HEK293 (cell line): Measurements from ENCODE around the gene WNT1.
A peak's percentile ranks its signal among the peaks of the same experiment; 100 is the strongest.

ENCODE experiments used
- CTCF ChIA-PET: fragments of 350-600 bp; formaldehyde crosslinking; extraction: SDS; loops from one replicate; lab custom pipeline; 2021; ENCODE audit warnings: antibody characterized with exemption; lab: Yijun Ruan, JAX
- POLR2A ChIA-PET: fragments of 300-600 bp; formaldehyde crosslinking; extraction: SDS; loops from one replicate; lab custom pipeline; 2020; ENCODE audit warnings: antibody characterized with exemption, inconsistent platforms; lab: Yijun Ruan, JAX
- H3K27ac ChIP-seq: fragments of 200-500 bp; sonication (Bioruptor generic); 2 replicates; pipeline ENCODE4 v1.5.1; 2014; ENCODE audit warnings: low read depth, low read length, control low read depth, inconsistent platforms; ENCODE audit errors: extremely low read depth
- H3K36me3 ChIP-seq, 2 experiments: fragments of 200-500 bp in 1 of 2; sonication (Bioruptor generic) in 1 of 2; 1 replicate in 1 of 2; 2 replicates in 1 of 2; pipeline ENCODE4 v1.5.1; 2014 to 2017; ENCODE audit warnings: inconsistent platforms in 2 of 2, low read length in 2 of 2; ENCODE audit not compliant: control insufficient read depth in 2 of 2, insufficient read depth in 1 of 2
- H3K4me1 ChIP-seq: fragments of 200-500 bp; sonication (Bioruptor generic); 2 replicates; pipeline ENCODE4 v1.5.1; 2014; ENCODE audit warnings: mild to moderate bottlenecking, low read length, inconsistent platforms; ENCODE audit not compliant: control insufficient read depth, insufficient read depth
- H3K4me3 ChIP-seq: 2 replicates; pipeline ENCODE4 v1.5.1; 2011; ENCODE audit warnings: low read depth, mild to moderate bottlenecking, control low read depth, low read length, moderate library complexity
- H3K9me3 ChIP-seq: fragments of 200-500 bp; sonication (Bioruptor generic); 2 replicates; pipeline ENCODE4 v1.5.1; 2014; ENCODE audit warnings: low read depth, low read length, inconsistent platforms; ENCODE audit not compliant: control insufficient read depth, insufficient read depth
- BCL11B ChIP-seq: fragments of 450-650 bp; formaldehyde crosslinking; IDR thresholded peaks from 2 replicates; pipeline ENCODE4 v1.5.1; 2016; ENCODE audit warnings: low read depth, missing biosample characterization, missing genetic modification characterization
- MYNN ChIP-seq: fragments of 450-650 bp; formaldehyde crosslinking; IDR thresholded peaks from 2 replicates; pipeline ENCODE4 v1.5.1; 2016; ENCODE audit warnings: missing biosample characterization, missing genetic modification characterization, borderline replicate concordance
- MZF1 ChIP-seq: fragments of 450-650 bp; formaldehyde crosslinking; IDR thresholded peaks from 2 replicates; pipeline ENCODE4 v1.5.1; 2017; ENCODE audit warnings: missing biosample characterization, missing genetic modification characterization, borderline replicate concordance
- PRDM1 ChIP-seq: fragments of 450-650 bp; formaldehyde crosslinking; IDR thresholded peaks from 2 replicates; pipeline ENCODE4; 2016; ENCODE audit warnings: missing biosample characterization, missing genetic modification characterization
- SP2 ChIP-seq: fragments of 450-650 bp; formaldehyde crosslinking; IDR thresholded peaks from 2 replicates; pipeline ENCODE4 v1.5.1; 2016; ENCODE audit warnings: missing biosample characterization, missing genetic modification characterization
- ZFHX2 ChIP-seq: fragments of 450-650 bp; formaldehyde crosslinking; conservative IDR thresholded peaks from 2 replicates; pipeline ENCODE4 v1.5.1; 2016; ENCODE audit warnings: missing biosample characterization, missing genetic modification characterization
- ZFP69B ChIP-seq: fragments of 450-650 bp; formaldehyde crosslinking; IDR thresholded peaks from 2 replicates; pipeline ENCODE4 v1.5.1; 2016; ENCODE audit warnings: missing biosample characterization, missing genetic modification characterization
- ZNF174 ChIP-seq: fragments of 450-650 bp; formaldehyde crosslinking; IDR thresholded peaks from 2 replicates; pipeline ENCODE4 v1.5.0; 2017; ENCODE audit warnings: missing biosample characterization, mild to moderate bottlenecking, missing genetic modification characterization
- ZNF394 ChIP-seq: fragments of 450-650 bp; formaldehyde crosslinking; IDR thresholded peaks from 2 replicates; pipeline ENCODE4 v1.5.1; 2016; ENCODE audit warnings: missing biosample characterization, missing genetic modification characterization, mild to moderate bottlenecking, moderate library complexity, borderline replicate concordance
- ZNF423 ChIP-seq: fragments of 450-650 bp; formaldehyde crosslinking; IDR thresholded peaks from 2 replicates; pipeline ENCODE4 v1.5.1; 2016; ENCODE audit warnings: missing biosample characterization, missing genetic modification characterization
- ZNF660 ChIP-seq: fragments of 450-650 bp; IDR thresholded peaks from 2 replicates; pipeline ENCODE4 v1.5.1; 2018; ENCODE audit warnings: missing biosample characterization, mild to moderate bottlenecking, missing genetic modification characterization
- ZNF791 ChIP-seq: fragments of 450-650 bp; formaldehyde crosslinking; IDR thresholded peaks from 2 replicates; pipeline ENCODE4 v1.5.1; 2016; ENCODE audit warnings: missing biosample characterization, missing genetic modification characterization
- ZXDB ChIP-seq: fragments of 450-650 bp; formaldehyde crosslinking; IDR thresholded peaks from 2 replicates; pipeline ENCODE4 v1.5.1; 2016; ENCODE audit warnings: missing biosample characterization, missing genetic modification characterization
- TF ChIP-seq, protein P1 (sequence below): fragments of 450-650 bp; formaldehyde crosslinking; IDR thresholded peaks from 2 replicates; pipeline ENCODE4 v1.5.1; 2016; ENCODE audit warnings: missing biosample characterization, missing genetic modification characterization
- TF ChIP-seq, protein P2 (sequence below): fragments of 450-650 bp; formaldehyde crosslinking; IDR thresholded peaks from 2 replicates; pipeline ENCODE4 v1.5.1; 2017; ENCODE audit warnings: missing biosample characterization, missing genetic modification characterization
- TF ChIP-seq, protein P3 (sequence below): fragments of 450-650 bp; formaldehyde crosslinking; IDR thresholded peaks from 2 replicates; pipeline ENCODE4 v1.5.1; 2016; ENCODE audit warnings: missing biosample characterization, missing genetic modification characterization
- TF ChIP-seq, protein P4 (sequence below): fragments of 450-650 bp; formaldehyde crosslinking; IDR thresholded peaks from 2 replicates; pipeline ENCODE4 v1.5.1; 2017; ENCODE audit warnings: missing biosample characterization, mild to moderate bottlenecking, missing genetic modification characterization, moderate library complexity
- TF ChIP-seq, protein P5 (sequence below): fragments of 450-650 bp; formaldehyde crosslinking; IDR thresholded peaks from 2 replicates; pipeline ENCODE4 v1.5.1; 2016; ENCODE audit warnings: missing biosample characterization, missing genetic modification characterization, low read depth
- TF ChIP-seq, protein P6 (sequence below): fragments of 450-650 bp; formaldehyde crosslinking; IDR thresholded peaks from 2 replicates; pipeline ENCODE4 v1.5.1; 2016; ENCODE audit warnings: missing biosample characterization, missing genetic modification characterization

Gene WNT1

DNA sequence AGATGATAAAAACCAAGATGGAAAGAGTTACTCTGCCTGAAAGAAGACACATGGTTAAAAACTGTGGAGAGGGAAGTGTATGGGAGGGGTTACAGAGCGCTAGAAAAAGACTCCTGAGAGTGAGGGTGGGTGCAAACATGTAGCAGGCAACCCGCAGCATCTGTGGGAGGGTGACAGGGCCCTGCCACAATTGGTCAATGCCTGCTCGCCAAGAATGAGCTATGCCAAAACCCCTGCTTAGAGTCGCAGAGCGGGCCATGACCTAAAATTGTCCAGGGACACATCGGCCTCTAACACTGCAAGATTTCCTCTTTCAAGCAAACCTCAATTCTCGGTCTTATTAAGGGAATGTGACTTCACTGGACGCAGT lies 39.8 kb downstream of the WNT1 start:
- Histone ChIP-seq H3K4me3 (peak overlapping the region; percentile 95), H3K36me3 (peaks cover 8 to 24% of the 10 kb centered on the region in 2 experiments; a peak in 2 of 3 replicates), H3K9me3 (no peaks in the 10 kb centered on the region), H3K27ac (peak overlapping the region; percentile 84), H3K4me1 (no peaks in the 10 kb centered on the region; the same call in 1 of the 2 replicates)
- ChIA-PET POLR2A (interaction anchor here (0.6 to 1.7 kb wide), 6 partner anchors 8 to 55 kb away, joined by 3 to 6 read pairs (median 4); partner anchors contain the start of gene RHEBL1), CTCF (interaction anchor here (0.6 to 1.0 kb wide), 10 partner anchors 10 to 982 kb away, joined by 3 to 5 read pairs (median 3); no protein-coding TSS in a partner anchor)
- TF ChIP-seq, protein P1, sequence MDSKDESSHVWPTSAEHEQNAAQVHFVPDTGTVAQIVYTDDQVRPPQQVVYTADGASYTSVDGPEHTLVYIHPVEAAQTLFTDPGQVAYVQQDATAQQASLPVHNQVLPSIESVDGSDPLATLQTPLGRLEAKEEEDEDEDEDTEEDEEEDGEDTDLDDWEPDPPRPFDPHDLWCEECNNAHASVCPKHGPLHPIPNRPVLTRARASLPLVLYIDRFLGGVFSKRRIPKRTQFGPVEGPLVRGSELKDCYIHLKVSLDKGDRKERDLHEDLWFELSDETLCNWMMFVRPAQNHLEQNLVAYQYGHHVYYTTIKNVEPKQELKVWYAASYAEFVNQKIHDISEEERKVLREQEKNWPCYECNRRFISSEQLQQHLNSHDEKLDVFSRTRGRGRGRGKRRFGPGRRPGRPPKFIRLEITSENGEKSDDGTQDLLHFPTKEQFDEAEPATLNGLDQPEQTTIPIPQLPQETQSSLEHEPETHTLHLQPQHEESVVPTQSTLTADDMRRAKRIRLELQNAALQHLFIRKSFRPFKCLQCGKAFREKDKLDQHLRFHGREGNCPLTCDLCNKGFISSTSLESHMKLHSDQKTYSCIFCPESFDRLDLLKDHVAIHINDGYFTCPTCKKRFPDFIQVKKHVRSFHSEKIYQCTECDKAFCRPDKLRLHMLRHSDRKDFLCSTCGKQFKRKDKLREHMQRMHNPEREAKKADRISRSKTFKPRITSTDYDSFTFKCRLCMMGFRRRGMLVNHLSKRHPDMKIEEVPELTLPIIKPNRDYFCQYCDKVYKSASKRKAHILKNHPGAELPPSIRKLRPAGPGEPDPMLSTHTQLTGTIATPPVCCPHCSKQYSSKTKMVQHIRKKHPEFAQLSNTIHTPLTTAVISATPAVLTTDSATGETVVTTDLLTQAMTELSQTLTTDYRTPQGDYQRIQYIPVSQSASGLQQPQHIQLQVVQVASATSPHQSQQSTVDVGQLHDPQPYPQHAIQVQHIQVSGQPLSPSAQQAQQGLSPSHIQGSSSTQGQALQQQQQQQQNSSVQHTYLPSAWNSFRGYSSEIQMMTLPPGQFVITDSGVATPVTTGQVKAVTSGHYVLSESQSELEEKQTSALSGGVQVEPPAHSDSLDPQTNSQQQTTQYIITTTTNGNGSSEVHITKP (tag by site-specific recombination) = peak; percentile 30; the same call in 1 of the 2 replicates
- TF ChIP-seq MYNN = no peak
- TF ChIP-seq, protein P2, sequence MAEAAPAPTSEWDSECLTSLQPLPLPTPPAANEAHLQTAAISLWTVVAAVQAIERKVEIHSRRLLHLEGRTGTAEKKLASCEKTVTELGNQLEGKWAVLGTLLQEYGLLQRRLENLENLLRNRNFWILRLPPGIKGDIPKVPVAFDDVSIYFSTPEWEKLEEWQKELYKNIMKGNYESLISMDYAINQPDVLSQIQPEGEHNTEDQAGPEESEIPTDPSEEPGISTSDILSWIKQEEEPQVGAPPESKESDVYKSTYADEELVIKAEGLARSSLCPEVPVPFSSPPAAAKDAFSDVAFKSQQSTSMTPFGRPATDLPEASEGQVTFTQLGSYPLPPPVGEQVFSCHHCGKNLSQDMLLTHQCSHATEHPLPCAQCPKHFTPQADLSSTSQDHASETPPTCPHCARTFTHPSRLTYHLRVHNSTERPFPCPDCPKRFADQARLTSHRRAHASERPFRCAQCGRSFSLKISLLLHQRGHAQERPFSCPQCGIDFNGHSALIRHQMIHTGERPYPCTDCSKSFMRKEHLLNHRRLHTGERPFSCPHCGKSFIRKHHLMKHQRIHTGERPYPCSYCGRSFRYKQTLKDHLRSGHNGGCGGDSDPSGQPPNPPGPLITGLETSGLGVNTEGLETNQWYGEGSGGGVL (tag by site-specific recombination) = peak; percentile 52; the same call in 1 of the 2 replicates
- TF ChIP-seq, protein P3, sequence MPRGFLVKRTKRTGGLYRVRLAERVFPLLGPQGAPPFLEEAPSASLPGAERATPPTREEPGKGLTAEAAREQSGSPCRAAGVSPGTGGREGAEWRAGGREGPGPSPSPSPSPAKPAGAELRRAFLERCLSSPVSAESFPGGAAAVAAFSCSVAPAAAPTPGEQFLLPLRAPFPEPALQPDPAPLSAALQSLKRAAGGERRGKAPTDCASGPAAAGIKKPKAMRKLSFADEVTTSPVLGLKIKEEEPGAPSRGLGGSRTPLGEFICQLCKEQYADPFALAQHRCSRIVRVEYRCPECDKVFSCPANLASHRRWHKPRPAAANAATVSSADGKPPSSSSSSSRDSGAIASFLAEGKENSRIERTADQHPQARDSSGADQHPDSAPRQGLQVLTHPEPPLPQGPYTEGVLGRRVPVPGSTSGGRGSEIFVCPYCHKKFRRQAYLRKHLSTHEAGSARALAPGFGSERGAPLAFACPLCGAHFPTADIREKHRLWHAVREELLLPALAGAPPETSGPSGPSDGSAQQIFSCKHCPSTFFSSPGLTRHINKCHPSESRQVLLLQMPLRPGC (tag by site-specific recombination) = no peak
- 0 out of 2 replicates have a peak, but pooled peaks have one; percentile 11 for TF ChIP-seq PRDM1 (tag by site-specific recombination)
- peak; percentile 56 for TF ChIP-seq ZFHX2
- TF ChIP-seq SP2 (tag by site-specific recombination) = peak; percentile 36; the same call in 1 of the 2 replicates

DNA sequence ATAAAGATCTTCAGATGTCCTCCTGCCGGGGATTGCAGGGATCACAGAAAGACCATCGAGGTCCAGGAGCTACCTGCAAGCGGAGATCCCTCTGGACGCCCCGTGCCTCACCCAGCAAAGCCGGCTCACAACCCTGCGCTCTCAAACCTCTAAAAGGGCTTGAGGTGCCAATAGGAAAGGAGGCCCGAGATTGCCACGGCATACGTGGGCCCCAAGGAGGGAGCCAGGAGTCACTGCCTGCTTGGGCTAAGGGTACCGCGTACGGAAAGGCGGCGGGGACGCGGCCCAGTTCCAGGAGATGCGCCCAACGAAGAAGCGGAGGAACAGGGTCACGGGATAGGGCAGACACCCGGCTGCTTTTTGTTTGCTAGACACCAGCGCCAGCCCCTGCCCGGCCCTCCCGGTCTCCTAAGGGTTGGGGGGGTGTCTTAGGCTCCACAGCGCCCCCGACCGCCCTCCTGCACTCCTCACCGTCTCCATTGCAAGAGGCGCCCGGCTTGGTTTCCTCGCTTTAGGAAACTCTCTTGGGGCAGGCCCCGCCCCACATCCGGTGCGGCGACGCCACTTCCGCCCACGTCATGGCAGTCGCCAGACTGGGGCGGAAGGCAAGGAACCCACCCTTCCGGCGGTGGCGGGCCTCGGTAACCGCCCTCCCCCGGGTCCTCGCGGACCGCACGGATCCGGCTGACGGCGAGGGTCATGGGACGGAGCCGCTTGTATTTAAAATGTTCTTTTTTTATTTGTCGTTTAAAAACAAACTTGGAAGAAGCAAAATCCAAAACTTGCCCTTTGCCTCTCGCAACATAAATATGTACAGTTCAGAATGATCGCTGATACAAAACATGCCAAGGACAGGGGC lies 40.4 kb downstream of the WNT1 start, which contains the start of gene PRKAG1:
TSS of gene PRKAG1 (minus strand) at position 516 of the 859 bp plus-strand sequence. CDS start at position 480, 36 bp downstream.
- Histone ChIP-seq H3K9me3 (no peaks in the 10 kb centered on the region), H3K27ac (peak within 1 kb of the TSS; percentile 84), H3K4me3 (peak within 1 kb of the TSS; percentile 95), H3K36me3 (peaks cover 8 to 27% of the 10 kb centered on the region in 2 experiments; a peak in 2 of 3 replicates), H3K4me1 (no peaks in the 10 kb centered on the region; the same call in 1 of the 2 replicates)
- ChIA-PET CTCF (interaction anchor here (0.6 to 2.1 kb wide), 12 partner anchors 10 to 983 kb away, joined by 3 to 12 read pairs (median 4); no protein-coding TSS in a partner anchor), POLR2A (interaction anchor here (0.6 to 1.7 kb wide), 6 partner anchors 9 to 55 kb away, joined by 3 to 6 read pairs (median 4); partner anchors contain the start of gene RHEBL1)
- TF ChIP-seq, protein P4, sequence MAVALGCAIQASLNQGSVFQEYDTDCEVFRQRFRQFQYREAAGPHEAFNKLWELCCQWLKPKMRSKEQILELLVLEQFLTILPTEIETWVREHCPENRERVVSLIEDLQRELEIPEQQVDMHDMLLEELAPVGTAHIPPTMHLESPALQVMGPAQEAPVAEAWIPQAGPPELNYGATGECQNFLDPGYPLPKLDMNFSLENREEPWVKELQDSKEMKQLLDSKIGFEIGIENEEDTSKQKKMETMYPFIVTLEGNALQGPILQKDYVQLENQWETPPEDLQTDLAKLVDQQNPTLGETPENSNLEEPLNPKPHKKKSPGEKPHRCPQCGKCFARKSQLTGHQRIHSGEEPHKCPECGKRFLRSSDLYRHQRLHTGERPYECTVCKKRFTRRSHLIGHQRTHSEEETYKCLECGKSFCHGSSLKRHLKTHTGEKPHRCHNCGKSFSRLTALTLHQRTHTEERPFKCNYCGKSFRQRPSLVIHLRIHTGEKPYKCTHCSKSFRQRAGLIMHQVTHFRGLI (tag by site-specific recombination) = peak; percentile 92
- TF ChIP-seq MZF1 (tag by site-specific recombination) (peak; percentile 19; the same call in 1 of the 2 replicates), ZNF174 (tag by site-specific recombination) (no peak), ZNF660 (tag by site-specific recombination) (peak; percentile 84), ZXDB (no peak), ZNF791 (tag by site-specific recombination) (no peak), BCL11B (tag by site-specific recombination) (no peak), ZFP69B (tag by site-specific recombination) (peak; percentile 37; the same call in 1 of the 2 replicates), ZNF394 (tag by site-specific recombination) (peak; percentile 69), ZNF423 (tag by site-specific recombination) (no peak)
- TF ChIP-seq, protein P5, sequence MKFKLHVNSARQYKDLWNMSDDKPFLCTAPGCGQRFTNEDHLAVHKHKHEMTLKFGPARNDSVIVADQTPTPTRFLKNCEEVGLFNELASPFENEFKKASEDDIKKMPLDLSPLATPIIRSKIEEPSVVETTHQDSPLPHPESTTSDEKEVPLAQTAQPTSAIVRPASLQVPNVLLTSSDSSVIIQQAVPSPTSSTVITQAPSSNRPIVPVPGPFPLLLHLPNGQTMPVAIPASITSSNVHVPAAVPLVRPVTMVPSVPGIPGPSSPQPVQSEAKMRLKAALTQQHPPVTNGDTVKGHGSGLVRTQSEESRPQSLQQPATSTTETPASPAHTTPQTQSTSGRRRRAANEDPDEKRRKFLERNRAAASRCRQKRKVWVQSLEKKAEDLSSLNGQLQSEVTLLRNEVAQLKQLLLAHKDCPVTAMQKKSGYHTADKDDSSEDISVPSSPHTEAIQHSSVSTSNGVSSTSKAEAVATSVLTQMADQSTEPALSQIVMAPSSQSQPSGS (tag by site-specific recombination) = peak; percentile 62; the same call in 1 of the 2 replicates
- TF ChIP-seq, protein P6, sequence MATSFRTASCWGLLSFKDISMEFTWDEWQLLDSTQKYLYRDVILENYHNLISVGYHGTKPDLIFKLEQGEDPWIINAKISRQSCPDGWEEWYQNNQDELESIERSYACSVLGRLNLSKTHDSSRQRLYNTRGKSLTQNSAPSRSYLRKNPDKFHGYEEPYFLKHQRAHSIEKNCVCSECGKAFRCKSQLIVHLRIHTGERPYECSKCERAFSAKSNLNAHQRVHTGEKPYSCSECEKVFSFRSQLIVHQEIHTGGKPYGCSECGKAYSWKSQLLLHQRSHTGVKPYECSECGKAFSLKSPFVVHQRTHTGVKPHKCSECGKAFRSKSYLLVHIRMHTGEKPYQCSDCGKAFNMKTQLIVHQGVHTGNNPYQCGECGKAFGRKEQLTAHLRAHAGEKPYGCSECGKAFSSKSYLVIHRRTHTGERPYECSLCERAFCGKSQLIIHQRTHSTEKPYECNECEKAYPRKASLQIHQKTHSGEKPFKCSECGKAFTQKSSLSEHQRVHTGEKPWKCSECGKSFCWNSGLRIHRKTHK = no peak
